Posterior cingulate gyrus (tissue), 11 donors: Measurements from ENCODE around the gene SYNPR.

Experiments
- DNase-seq, 10 donors: peaks; one replicate each; pipeline versions ENCODE4 v3.0.0 to v3.0.0-alpha.2; 2020 to 2021; ENCODE audit warnings: mixed read lengths in 3 of 10
- intact Hi-C: fragments of 100-400 bp; cut with DNase I; formaldehyde crosslinking; loops from one replicate; pipeline ENCODE4 v1.15.1; 2023

SYNPR gene

GRCh38 chr3:63456901-63457300 lies 178.8 kb downstream of the SYNPR start:
- intact Hi-C loops = no loop called here
- no peak for DNase-seq

GRCh38 chr3:63458405-63458804 lies 180.3 kb downstream of the SYNPR start:
- intact Hi-C loops = no loop called here
- DNase-seq = no peak

GRCh38 chr3:63462732-63463131 lies 184.6 kb downstream of the SYNPR start:
- intact Hi-C loops = no loop called here
- peak in 1 of 10 donors; percentile 38 for DNase-seq

GRCh38 chr3:63467392-63467791 lies 189.3 kb downstream of the SYNPR start:
- no peak for DNase-seq
- intact Hi-C loops = no loop called here

- intact Hi-C loops = no loop called here
- no peak for DNase-seq
Measured at GRCh38 chr3:63470745-63471144, 192.6 kb downstream of the SYNPR start.

- no peak for DNase-seq
- intact Hi-C loops = no loop called here
Measured at GRCh38 chr3:63471781-63472180, 193.7 kb downstream of the SYNPR start.

GRCh38 chr3:63473641-63474166 lies 195.6 kb downstream of the SYNPR start:
- DNase-seq = no peak
- intact Hi-C loops = no loop called here

GRCh38 chr3:63474828-63475518 lies 196.9 kb downstream of the SYNPR start:
- intact Hi-C loops = no loop called here
- DNase-seq = no peak

GRCh38 chr3:63477494-63478129 lies 199.5 kb downstream of the SYNPR start:
- intact Hi-C loops = no loop called here
- peak in 1 of 10 donors; percentile 67 for DNase-seq

GRCh38 chr3:63478990-63479660 lies 201.0 kb downstream of the SYNPR start:
- no peak for DNase-seq
- intact Hi-C loops = no loop called here

GRCh38 chr3:63479661-63480035 lies 201.5 kb downstream of the SYNPR start:
- intact Hi-C loops = no loop called here
- no peak for DNase-seq

- intact Hi-C loops = no loop called here
- DNase-seq = peak in 1 of 10 donors; percentile 72
Measured at GRCh38 chr3:63481627-63482026, 203.5 kb downstream of the SYNPR start.

- intact Hi-C loops = no loop called here
- no peak for DNase-seq
Measured at GRCh38 chr3:63482341-63482740, 204.2 kb downstream of the SYNPR start.

- DNase-seq = peak in 1 of 10 donors; percentile 29
- intact Hi-C loops = no loop called here
Measured at GRCh38 chr3:63492464-63492863, 214.4 kb downstream of the SYNPR start.

- intact Hi-C loops = no loop called here
- DNase-seq = no peak
Measured at GRCh38 chr3:63493101-63493500, 215.0 kb downstream of the SYNPR start.

- intact Hi-C loops = no loop called here
- DNase-seq = no peak
Measured at GRCh38 chr3:63494646-63495045, 216.5 kb downstream of the SYNPR start.

- DNase-seq = no peak
Measured at GRCh38 chr3:63497641-63498040, 219.5 kb downstream of the SYNPR start.

GRCh38 chr3:63500196-63500595 lies 222.1 kb downstream of the SYNPR start:
- intact Hi-C loops = no loop called here
- no peak for DNase-seq

More at GRCh38 chr3:63497641-63498040, 219.5 kb downstream of the SYNPR start:
- intact Hi-C loops = no loop called here

- no peak for DNase-seq
- intact Hi-C loops = no loop called here
Measured at GRCh38 chr3:63508305-63508704, 230.2 kb downstream of the SYNPR start.

- no peak for DNase-seq
- intact Hi-C loops = no loop called here
Measured at GRCh38 chr3:63508771-63509170, 230.7 kb downstream of the SYNPR start.

- intact Hi-C loops = no loop called here
- no peak for DNase-seq
Measured at GRCh38 chr3:63513791-63514190, 235.7 kb downstream of the SYNPR start.

- no peak for DNase-seq
Measured at GRCh38 chr3:63514678-63515077, 236.6 kb downstream of the SYNPR start.

More at GRCh38 chr3:63514678-63515077, 236.6 kb downstream of the SYNPR start:
- intact Hi-C loops = no loop called here
